Kidney epithelial cell (primary cell): ENCODE measurements around the gene SH3GLB2. TPM values are rescaled to one million over a fixed set of nuclear protein-coding genes. Genes with fewer than 3 reads are reported as not detected.

Experiments used
- DNase-seq: peaks from one replicate; pipeline ENCODE4 v3.0.0-alpha.2; 2010; ENCODE audit warnings: low read depth
- H3K27me3 ChIP-seq: 2 replicates; pipeline ENCODE4 v1.6.0; 2011; ENCODE audit warnings: low read length; ENCODE audit not compliant: control insufficient read depth, insufficient read depth
- H3K36me3 ChIP-seq: 2 replicates; pipeline ENCODE4 v1.5.1; 2011; ENCODE audit warnings: low read length; ENCODE audit not compliant: control insufficient read depth, insufficient read depth
- H3K4me3 ChIP-seq: 2 replicates; pipeline ENCODE4 v1.5.1; 2011; ENCODE audit warnings: low read depth, mild to moderate bottlenecking, control low read depth, low read length
- total RNA-seq: library from RNA; depleted of rRNA; stranded (reverse); fragments of >200 nt; gene quantifications from 2 replicates; pipeline ENCODE4 v1.2.3, GENCODE V29; 2015
- TF ChIP-seq, protein P1 (sequence below): IDR thresholded peaks from 2 replicates; pipeline ENCODE4 v1.5.1; 2011; ENCODE audit warnings: mild to moderate bottlenecking, moderate library complexity, low read length, control low read depth, inconsistent platforms; ENCODE audit not compliant: insufficient read depth, poor library complexity, severe bottlenecking

SH3GLB2 gene
- 101 and 112 TPM in 2 replicates for total RNA-seq

DNA sequence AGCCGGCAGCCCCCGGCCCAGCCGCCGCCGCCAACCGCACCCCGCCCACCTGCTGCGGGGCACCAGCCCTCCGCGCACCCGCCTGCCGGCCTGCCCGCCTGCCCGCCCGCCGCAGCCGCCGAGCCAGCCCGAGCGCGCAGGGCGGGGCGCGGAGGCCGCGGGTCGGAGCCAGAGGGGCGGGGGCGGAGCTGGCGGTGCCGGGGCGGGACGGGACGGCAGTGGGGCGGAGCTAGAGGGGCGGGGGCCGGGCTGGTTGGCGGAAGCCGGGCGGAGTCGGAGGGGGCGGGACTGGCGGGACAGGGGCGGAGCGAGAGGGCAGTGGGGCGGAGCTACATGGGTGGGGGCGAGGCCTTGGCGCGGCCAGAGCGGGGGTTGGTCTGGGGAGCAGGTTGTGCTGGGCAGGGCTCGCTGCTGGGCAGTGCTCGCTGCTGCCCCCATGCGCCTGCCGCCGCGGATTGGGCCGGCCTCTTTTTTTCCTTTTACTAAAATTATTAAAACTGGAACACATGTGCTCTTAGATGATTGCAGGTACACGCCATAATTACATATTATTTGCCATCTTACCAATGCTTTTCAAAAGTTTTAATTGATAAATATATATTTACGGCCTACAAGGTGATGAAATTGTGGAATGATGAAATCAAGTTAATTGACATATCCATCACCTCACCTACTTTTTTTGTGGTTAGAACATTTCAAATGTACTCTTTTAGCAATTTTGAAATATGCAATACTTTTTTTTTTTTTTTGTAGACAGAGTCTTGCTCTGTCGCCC, at the start of gene SH3GLB2:
Gene SH3GLB2, minus strand, starts transcription at position 140 of the 775 bp plus-strand sequence. CDS start 177 bp downstream, outside the sequence.
- Histone ChIP-seq H3K4me3 (peak within 1 kb of the TSS; percentile 91), H3K27me3 (no peaks in the 10 kb centered on the region), H3K36me3 (no peaks in the 10 kb centered on the region)
- TF ChIP-seq, protein P1, sequence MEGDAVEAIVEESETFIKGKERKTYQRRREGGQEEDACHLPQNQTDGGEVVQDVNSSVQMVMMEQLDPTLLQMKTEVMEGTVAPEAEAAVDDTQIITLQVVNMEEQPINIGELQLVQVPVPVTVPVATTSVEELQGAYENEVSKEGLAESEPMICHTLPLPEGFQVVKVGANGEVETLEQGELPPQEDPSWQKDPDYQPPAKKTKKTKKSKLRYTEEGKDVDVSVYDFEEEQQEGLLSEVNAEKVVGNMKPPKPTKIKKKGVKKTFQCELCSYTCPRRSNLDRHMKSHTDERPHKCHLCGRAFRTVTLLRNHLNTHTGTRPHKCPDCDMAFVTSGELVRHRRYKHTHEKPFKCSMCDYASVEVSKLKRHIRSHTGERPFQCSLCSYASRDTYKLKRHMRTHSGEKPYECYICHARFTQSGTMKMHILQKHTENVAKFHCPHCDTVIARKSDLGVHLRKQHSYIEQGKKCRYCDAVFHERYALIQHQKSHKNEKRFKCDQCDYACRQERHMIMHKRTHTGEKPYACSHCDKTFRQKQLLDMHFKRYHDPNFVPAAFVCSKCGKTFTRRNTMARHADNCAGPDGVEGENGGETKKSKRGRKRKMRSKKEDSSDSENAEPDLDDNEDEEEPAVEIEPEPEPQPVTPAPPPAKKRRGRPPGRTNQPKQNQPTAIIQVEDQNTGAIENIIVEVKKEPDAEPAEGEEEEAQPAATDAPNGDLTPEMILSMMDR, result peak; percentile 87
- DNase-seq, result no peak

DNA sequence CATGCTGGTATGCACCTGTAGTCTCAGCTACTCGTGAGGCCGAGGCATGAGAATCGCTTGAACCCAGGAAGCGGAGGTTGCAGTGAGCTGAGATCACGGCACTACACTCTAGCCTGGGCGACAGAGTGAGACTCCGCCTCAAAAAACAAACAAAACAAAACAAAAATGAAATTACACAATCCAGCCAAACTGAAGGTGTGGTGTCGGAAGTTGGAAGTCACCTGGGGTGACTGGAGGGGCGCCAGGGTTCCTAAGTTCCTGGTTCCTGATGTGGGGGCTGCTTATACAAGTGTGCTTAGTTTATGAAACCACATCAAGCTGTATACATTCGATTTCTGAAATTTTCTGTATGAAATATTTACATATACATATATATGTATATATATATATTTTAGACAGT, 49.1 kb upstream of the SH3GLB2 start:
- TF ChIP-seq, protein P1, result no peak
- Histone ChIP-seq H3K4me3 (no peak overlapping the region), H3K36me3 (no peaks in the 10 kb centered on the region), H3K27me3 (no peaks in the 10 kb centered on the region)
- DNase-seq, result no peak

DNA sequence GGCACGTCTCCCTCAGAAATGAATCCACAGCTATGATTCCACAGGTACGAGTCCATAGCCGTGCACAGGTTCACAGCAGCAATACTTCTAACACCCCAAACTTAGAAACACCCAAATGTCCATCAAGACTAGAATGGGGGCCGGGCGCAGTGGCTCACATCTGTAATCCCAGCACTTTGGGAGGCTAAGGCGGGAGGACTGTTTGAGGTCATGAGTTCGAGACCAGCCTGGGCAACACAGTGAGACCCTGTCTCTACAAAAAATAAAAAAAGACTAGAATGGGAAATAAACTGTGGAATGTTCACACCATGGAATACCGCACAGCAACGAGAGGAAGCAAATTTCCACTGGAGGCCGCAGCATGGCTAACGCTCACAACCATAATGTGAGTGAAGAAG, 48.5 kb upstream of the SH3GLB2 start:
- TF ChIP-seq, protein P1, result no peak
- Histone ChIP-seq H3K4me3 (no peak overlapping the region), H3K27me3 (no peaks in the 10 kb centered on the region), H3K36me3 (no peaks in the 10 kb centered on the region)
- no peak for DNase-seq

DNA sequence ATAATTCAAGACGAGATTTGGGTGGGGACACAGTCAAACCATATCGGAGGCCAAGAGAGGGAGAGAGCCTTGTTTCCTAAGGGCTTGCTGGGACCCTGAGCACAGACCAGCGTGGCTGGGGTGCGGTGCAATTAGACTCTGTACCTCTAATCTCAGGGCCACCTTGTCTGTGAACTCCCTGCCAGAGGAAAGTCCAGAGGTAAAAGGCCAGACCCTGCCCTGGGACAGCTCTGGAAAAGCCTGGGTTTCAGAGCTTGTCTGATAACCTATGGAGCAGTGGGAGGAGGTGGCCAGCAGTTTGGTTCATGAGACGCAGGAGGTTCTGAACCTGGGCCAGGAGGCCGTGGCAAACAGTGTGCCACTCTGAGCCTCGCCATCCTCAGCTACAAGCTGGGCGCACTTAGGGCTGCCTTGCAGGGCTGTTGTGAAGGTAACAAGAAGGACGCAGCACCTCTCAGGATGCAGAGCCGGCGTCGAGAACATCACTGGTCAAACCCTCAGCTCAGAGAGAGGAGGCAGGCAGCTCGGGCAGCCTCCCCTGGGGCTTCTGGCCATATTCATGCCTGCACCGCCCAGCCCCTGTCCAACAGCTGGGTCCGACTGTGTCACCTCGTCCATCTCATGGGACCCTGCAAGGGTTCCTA, 48.0 kb upstream of the SH3GLB2 start:
- no peak for DNase-seq
- TF ChIP-seq, protein P1, result no peak
- no peaks in the 10 kb centered on the region for H3K36me3 ChIP-seq
- H3K4me3 ChIP-seq, result no peak overlapping the region
- H3K27me3 ChIP-seq, result no peaks in the 10 kb centered on the region

DNA sequence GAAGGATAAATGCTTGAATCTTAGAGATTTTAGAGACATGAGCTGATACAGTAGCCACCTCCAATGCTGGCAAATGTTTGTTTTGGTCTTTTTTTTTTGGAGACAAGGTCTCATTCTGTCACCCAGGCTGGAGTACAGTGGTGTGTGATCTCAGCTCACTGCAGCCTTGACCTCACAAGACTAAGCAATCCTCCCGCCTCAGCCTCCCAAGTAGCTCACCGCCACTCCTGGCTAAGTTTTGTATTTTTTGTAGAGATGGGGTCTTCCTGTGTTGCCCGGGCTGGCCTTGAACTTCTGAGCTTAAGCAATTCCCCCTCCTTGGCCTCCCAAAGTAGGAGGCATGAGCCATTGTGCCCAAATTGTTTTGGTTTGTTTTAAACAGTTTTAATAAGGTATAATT, 46.0 kb upstream of the SH3GLB2 start:
- TF ChIP-seq, protein P1, result no peak
- no peak overlapping the region for H3K4me3 ChIP-seq
- no peak for DNase-seq
- H3K27me3 ChIP-seq, result no peaks in the 10 kb centered on the region
- peaks cover 1% of the 10 kb centered on the region for H3K36me3 ChIP-seq
